D721Med (cell line): Measurements from ENCODE around the gene GRK1.

Experiments
- DNase-seq: peaks from one replicate; pipeline ENCODE4 v3.0.0; 2011; ENCODE audit warnings: low spot score; ENCODE audit not compliant: insufficient read length
- FAIRE-seq: peaks from 2 replicates; lab custom pipeline; 2011; peaks lifted over from hg19 to GRCh38; lab: Jason Lieb, UNC
- TF ChIP-seq, protein P1 (sequence below): IDR thresholded peaks from 2 replicates; pipeline ENCODE4 v1.5.1; 2012; ENCODE audit warnings: mild to moderate bottlenecking, control low read depth; ENCODE audit not compliant: insufficient read depth; ENCODE audit errors: missing control alignments

Gene GRK1

DNA sequence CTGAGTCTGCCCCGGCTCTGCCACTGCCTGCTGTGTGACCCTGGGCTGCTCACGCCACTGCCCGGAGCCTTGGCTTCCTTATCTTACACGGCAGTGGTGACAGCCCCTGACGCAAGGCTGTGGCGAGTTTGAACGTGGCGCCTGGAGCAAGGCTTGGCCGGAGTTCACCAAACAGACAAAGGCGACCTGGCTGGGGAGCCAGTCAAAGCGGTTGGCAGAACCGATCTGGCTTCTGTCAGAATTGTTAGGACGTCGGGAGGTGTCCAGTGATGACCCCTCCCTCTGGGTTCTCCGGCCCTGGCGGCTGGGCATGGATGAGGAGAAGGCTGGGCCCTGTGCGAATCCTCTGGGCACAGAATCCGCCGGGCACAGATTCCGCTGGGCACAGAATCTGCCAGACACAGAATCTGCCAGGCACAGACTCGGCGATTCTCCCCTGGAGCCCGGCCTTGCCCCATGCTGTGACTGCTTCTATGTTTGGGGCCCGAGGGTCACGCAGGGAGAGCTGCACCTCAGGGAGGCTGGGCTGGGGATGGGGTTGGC is 80.3 kb downstream of the GRK1 start:
- FAIRE-seq (no peak), DNase-seq (no peak)
- TF ChIP-seq, protein P1, sequence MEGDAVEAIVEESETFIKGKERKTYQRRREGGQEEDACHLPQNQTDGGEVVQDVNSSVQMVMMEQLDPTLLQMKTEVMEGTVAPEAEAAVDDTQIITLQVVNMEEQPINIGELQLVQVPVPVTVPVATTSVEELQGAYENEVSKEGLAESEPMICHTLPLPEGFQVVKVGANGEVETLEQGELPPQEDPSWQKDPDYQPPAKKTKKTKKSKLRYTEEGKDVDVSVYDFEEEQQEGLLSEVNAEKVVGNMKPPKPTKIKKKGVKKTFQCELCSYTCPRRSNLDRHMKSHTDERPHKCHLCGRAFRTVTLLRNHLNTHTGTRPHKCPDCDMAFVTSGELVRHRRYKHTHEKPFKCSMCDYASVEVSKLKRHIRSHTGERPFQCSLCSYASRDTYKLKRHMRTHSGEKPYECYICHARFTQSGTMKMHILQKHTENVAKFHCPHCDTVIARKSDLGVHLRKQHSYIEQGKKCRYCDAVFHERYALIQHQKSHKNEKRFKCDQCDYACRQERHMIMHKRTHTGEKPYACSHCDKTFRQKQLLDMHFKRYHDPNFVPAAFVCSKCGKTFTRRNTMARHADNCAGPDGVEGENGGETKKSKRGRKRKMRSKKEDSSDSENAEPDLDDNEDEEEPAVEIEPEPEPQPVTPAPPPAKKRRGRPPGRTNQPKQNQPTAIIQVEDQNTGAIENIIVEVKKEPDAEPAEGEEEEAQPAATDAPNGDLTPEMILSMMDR, result no peak

DNA sequence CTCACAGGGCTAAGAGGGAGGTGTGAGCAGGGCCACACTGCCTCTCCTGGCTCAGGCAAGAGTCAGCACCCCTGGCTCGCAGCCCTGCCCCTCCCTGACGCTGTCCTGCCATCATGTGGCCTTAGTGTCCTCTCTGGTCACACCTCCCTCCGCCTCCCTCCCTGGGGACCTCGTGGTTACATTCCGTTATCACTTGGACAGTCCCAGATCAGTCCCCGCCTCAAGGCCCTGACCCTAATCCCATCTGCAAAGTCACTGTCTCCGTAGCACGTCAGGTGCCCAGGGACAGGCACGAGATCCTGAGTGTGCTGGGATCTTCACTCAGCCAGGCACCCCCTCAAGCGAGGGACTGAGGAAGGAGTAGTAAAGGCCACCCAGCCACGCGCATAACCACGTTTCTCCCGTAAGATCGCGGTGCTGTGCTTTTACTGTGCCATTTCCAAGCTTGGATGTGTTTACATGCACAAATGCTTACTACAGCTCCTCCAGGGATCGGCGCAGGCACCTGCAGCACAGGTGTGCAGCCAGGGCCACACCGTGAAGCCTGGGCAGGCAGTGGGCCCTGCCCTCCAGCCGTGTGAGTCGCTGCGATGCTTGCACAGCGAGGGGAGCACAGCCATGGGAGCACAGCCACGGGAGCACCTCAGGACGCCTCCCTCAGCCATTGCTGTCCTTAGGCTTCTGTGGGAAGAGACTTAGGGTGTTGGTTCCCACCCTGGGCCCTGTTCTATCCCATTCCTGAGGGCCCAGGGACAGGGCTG is 81.3 kb downstream of the GRK1 start:
- TF ChIP-seq, protein P1, result no peak
- DNase-seq (no peak), FAIRE-seq (no peak)

DNA sequence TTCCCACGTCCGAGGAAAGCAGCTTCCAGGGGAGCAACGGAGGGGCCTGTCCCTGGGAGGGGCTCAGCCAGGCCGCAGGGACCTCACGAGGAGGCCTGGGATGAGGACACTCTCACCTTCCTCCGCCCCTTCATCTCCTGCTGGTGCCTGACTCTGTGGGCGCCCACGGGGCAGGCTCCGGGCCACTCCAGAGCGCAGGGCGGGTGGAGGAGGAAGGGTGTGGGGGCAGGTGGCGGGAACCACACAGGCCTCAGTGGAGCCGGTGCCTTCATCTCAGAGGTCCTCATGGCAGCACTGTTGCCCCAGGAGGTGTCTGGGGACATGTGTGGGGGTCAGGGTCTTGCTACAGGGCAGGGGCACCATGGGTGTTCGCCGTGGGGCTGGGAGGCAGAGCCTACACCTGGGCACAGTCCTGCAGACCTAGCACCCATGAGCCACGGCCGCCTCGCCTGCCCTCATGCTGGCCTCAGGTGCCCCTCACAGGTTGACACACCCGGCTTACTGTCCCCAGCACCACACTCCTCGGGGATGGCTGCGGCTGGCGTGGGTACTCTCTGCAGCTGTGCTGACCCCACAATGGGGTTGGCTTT is 81.9 kb downstream of the GRK1 start:
- FAIRE-seq, result no peak
- TF ChIP-seq, protein P1, result no peak
- DNase-seq, result no peak

DNA sequence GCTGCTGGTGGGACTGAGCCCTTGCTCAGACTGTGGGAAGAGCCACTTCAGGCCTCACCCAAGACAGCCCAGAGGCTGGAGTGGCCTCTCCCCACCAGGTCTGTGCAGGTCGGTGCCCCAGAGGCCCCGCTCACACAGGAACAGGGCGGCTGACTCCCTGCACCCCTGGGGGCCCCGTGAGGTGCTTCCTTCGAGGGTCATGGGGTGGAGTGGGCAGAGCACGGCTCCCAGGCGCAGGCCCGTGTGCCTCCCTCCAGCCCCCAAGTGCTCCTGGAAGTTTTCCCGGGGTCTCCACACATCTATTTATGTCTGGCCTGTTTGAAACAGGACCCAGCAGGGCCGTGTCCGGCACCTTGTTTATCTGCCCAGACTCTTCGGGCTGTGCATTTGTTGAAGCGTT is 82.5 kb downstream of the GRK1 start:
- TF ChIP-seq, protein P1, result no peak
- DNase-seq (no peak), FAIRE-seq (no peak)

DNA sequence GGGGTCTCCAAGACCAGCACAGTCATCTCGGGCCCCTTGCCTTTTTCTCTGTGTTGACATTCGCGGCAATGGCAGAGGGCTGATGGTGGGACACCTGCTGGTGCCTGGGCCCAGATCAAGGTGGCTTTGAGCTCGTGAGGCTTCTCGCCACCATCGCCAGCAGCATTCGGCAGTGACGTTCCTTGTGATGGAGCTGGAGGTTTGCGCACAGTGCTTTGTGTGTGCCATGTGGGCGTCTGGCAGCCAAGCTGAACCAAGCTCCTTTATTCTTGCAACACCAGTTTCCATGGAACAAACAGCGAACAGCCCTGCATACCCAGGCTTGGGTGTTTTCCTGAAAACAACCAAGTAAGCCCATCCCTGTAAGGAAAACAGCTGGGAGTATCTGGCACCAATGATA is 82.9 kb downstream of the GRK1 start:
- DNase-seq (no peak), FAIRE-seq (no peak)
- TF ChIP-seq, protein P1, result no peak

DNA sequence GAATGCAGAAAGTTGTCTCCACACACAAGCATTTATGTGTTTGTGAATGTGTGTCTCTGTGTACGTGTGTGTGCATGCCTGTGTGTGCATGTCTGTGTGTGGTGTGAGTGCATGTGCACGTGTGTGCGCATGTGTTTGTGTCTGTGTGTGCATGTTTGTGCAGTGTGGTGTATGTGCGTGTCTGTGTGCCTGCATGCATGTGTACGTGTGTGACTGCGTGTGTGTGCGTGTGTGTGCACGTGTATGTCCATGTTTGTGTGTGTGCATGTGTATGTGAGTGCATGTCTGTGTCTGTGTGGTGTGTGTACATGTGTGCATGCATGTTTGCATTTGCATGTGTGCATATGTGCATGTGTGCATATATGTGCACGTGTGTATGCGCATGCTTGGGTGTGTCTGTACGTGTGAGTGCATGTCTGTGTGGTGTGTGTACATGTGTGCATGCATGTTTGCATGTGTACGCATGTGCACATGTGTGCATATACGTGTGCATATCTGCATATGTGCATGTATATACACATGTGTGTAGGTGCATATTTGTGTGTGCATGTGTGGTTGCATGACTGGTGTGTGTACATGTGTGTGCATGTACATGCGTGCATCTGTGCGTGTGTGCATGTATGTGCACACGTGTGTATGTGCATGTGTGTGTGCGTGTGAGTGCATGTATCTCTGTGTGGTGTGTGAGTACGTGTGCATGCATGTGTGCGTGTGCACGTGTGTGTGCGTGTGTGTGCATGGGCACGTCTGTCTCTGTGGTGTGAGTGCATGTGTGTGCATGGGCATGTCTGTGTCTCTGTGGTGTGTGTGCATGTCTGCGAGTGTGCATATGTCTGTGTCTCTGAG is 83.8 kb downstream of the GRK1 start:
- FAIRE-seq, result no peak
- no peak for DNase-seq
- TF ChIP-seq, protein P1, result no peak
